DOHH2 (cell line): Measurements from ENCODE around the gene TRIM47.
"Not testable (repeated sequence)": the region's sequence is repeated elsewhere in the genome, so short reads cannot be mapped to it uniquely, and the experiment has no call there.

Experiments used
- H3F3A ChIP-seq: fragments of 200-600 bp; sonication (generic), shearing (Covaris generic); 2 replicates; pipeline ENCODE4 v1.6.0; 2016; ENCODE audit warnings: antibody characterized with exemption, mild to moderate bottlenecking; ENCODE audit not compliant: control insufficient read depth, insufficient read depth
- H3K27ac ChIP-seq: fragments of 200-600 bp; sonication (generic); 2 replicates; pipeline ENCODE4 v1.5.1; 2014; ENCODE audit warnings: low read depth, mild to moderate bottlenecking, low read length, moderate library complexity
- H3K27me3 ChIP-seq: fragments of 200-600 bp; sonication (generic); 2 replicates; pipeline ENCODE4 v1.6.1; 2014; ENCODE audit warnings: mild to moderate bottlenecking, low read length, mixed read lengths; ENCODE audit not compliant: control insufficient read depth
- H3K36me3 ChIP-seq: fragments of 200-600 bp; sonication (generic); 2 replicates; pipeline ENCODE4 v1.6.1; 2014; ENCODE audit warnings: mild to moderate bottlenecking, low read length, moderate library complexity, mixed read lengths; ENCODE audit not compliant: control insufficient read depth
- H3K4me1 ChIP-seq: fragments of 200-600 bp; sonication (generic); 2 replicates; pipeline ENCODE4 v1.6.1; 2014; ENCODE audit warnings: mild to moderate bottlenecking, low read length, mixed read lengths; ENCODE audit not compliant: control insufficient read depth
- H3K4me2 ChIP-seq: fragments of 200-600 bp; sonication (generic); 2 replicates; pipeline ENCODE4 v1.6.0; 2014; ENCODE audit warnings: mild to moderate bottlenecking, low read length, moderate library complexity
- H3K4me3 ChIP-seq: fragments of 200-600 bp; sonication (generic); 2 replicates; pipeline ENCODE4 v1.5.1; 2014; ENCODE audit warnings: mild to moderate bottlenecking, low read length, mixed read lengths
- H3K79me2 ChIP-seq: fragments of 200-600 bp; sonication (generic); 2 replicates; pipeline ENCODE4 v1.6.1; 2014; ENCODE audit warnings: mild to moderate bottlenecking, low read length, mixed read lengths; ENCODE audit not compliant: control insufficient read depth
- H3K9me2 ChIP-seq: fragments of 200-600 bp; sonication (generic); replicated peaks from 2 replicates; pipeline ENCODE4 v1.6.1; 2014; ENCODE audit warnings: mild to moderate bottlenecking, low read length, mixed read lengths; ENCODE audit not compliant: control insufficient read depth
- H3K9me3 ChIP-seq: fragments of 200-600 bp; sonication (generic); 2 replicates; pipeline ENCODE4 v1.6.1; 2014; ENCODE audit warnings: antibody characterized with exemption, low read length, mixed read lengths; ENCODE audit not compliant: control insufficient read depth, insufficient read depth
- H4K20me1 ChIP-seq: fragments of 200-600 bp; sonication (generic); 2 replicates; pipeline ENCODE4 v1.6.0; 2014; ENCODE audit warnings: low read depth, mild to moderate bottlenecking, antibody characterized with exemption, low read length, moderate library complexity; ENCODE audit not compliant: control insufficient read depth, insufficient read depth
- CTCF ChIP-seq: fragments of 200-600 bp; sonication (generic); IDR thresholded peaks from one replicate; pipeline ENCODE4 v1.5.1; 2014; ENCODE audit warnings: antibody characterized with exemption, mild to moderate bottlenecking, low read depth, low read length; ENCODE audit not compliant: poor library complexity, severe bottlenecking
- EZH2phosphoT487 ChIP-seq: fragments of 200-600 bp; sonication (generic); IDR thresholded peaks from 2 replicates; pipeline ENCODE4 v1.6.1; 2017; ENCODE audit warnings: borderline replicate concordance, mild to moderate bottlenecking, antibody characterized with exemption, low read length, moderate library complexity, mixed read lengths

The TRIM47 gene

GRCh38 chr17:75874323-75875181, 3.8 kb downstream of the TRIM47 start:
- Histone ChIP-seq H3K9me3 (no peaks in the 10 kb centered on the region), H4K20me1 (no peaks in the 10 kb centered on the region), H3K4me2 (no peak overlapping the region), H3K4me1 (peaks cover 40% of the 10 kb centered on the region), H3K36me3 (peaks cover 10% of the 10 kb centered on the region), H3K9me2 (no peaks in the 10 kb centered on the region), H3K79me2 (peaks cover 15% of the 10 kb centered on the region), H3K4me3 (no peak overlapping the region), H3K27ac (no peak overlapping the region), H3F3A (0 out of 2 replicates have a peak, but pooled peaks cover 5% of the 10 kb centered on the region), H3K27me3 (peaks cover 3% of the 10 kb centered on the region)
- TF ChIP-seq CTCF, result no peak
- no peak for TF ChIP-seq EZH2phosphoT487

DNA sequence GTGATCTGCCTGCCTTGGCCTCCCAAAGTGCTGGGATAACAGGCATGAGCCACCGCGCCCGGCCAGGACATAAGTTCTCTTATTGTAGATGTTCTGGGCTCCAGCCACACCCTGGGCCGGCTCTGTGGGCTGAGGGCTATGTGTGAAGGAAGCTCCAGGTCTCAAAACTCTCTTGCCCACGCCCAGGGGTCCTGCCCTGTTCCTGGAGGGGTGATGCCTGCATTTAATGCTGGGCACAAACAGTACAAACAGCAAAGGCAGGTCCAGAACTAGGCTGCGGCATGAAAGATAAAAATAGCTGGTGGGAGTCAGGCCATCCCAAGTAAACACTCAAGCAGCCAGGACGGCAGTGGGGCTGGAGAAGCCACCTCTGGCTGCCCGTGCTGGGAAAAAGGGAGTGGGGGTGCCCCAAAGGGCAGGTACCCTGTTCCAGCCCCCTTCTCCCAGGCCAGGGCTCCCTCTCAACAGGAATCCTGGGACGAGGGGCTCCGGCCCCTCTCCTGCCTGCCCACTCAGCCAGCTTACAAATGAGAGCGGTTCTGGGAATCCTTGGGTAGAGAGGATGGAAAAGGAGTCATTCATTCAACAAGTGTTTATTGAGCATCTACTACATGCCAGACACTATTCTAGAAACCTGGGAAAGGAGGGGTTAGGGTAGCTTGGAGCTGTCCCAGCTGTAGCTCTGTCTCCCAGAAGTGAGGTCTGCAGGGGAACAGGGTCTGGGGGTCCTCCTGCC, 4.6 kb downstream of the TRIM47 start:
- Histone ChIP-seq H3K79me2 (peaks cover 15% of the 10 kb centered on the region), H3K9me3 (no peaks in the 10 kb centered on the region), H3K9me2 (no peaks in the 10 kb centered on the region), H3K27ac (no peak overlapping the region), H3K4me3 (no peak overlapping the region), H3F3A (0 out of 2 replicates have a peak, but pooled peaks cover 2% of the 10 kb centered on the region), H3K4me2 (no peak overlapping the region), H3K36me3 (peaks cover 10% of the 10 kb centered on the region), H3K4me1 (peaks cover 33% of the 10 kb centered on the region), H3K27me3 (peaks cover 2% of the 10 kb centered on the region), H4K20me1 (no peaks in the 10 kb centered on the region)
- no peak for TF ChIP-seq CTCF
- no peak for TF ChIP-seq EZH2phosphoT487

- no peak overlapping the region for H3K4me3 ChIP-seq
- no peaks in the 10 kb centered on the region for H3K9me2 ChIP-seq
- H3K4me2 ChIP-seq, result no peak overlapping the region
- H3K79me2 ChIP-seq, result peaks cover 15% of the 10 kb centered on the region
- H3F3A ChIP-seq, result 0 out of 2 replicates have a peak, but pooled peaks cover 2% of the 10 kb centered on the region
- H3K4me1 ChIP-seq, result peaks cover 25% of the 10 kb centered on the region
- H3K36me3 ChIP-seq, result peaks cover 10% of the 10 kb centered on the region
- H3K27me3 ChIP-seq, result no peaks in the 10 kb centered on the region; the same call in 1 of the 2 replicates
- no peaks in the 10 kb centered on the region for H3K9me3 ChIP-seq
- H3K27ac ChIP-seq, result no peak overlapping the region
- H4K20me1 ChIP-seq, result no peaks in the 10 kb centered on the region
- no peak for TF ChIP-seq CTCF
- TF ChIP-seq EZH2phosphoT487, result no peak
Measured at GRCh38 chr17:75872434-75873351, 5.7 kb downstream of the TRIM47 start.

GRCh38 chr17:75870228-75870627, 8.2 kb downstream of the TRIM47 start:
- H3K36me3 ChIP-seq, H3K4me1 ChIP-seq, H3K27ac ChIP-seq, H3K27me3 ChIP-seq, H3F3A ChIP-seq, H3K9me2 ChIP-seq, H4K20me1 ChIP-seq, H3K4me2 ChIP-seq, H3K79me2 ChIP-seq, H3K4me3 ChIP-seq, H3K9me3 ChIP-seq: not testable (repeated sequence)
